Thoracic aorta (tissue), 2 donors: Measurements from ENCODE around the gene SMCHD1. TPM values are rescaled to one million over a fixed set of nuclear protein-coding genes. Genes with fewer than 3 reads are reported as not detected.

ENCODE experiments used
- ATAC-seq: fragments of 150-250 bp; one replicate; pipeline ENCODE4 v1.8.0; 2017; ENCODE audit warnings: low read depth; ENCODE audit not compliant: insufficient number of reproducible peaks, low FRiP score
- DNase-seq: peaks from one replicate; pipeline ENCODE4 v3.0.0-alpha.2; 2020; ENCODE audit warnings: low spot score
- H3K27ac ChIP-seq, 2 donors: fragments of 200-600 bp; sonication (generic); 1 replicate in 1 of 2; 2 replicates in 1 of 2; pipeline ENCODE4 v1.5.1; 2016; ENCODE audit warnings: mild to moderate bottlenecking in 2 of 2, moderate library complexity in 2 of 2
- H3K27me3 ChIP-seq: fragments of 200-600 bp; sonication (generic); replicated peaks from 2 replicates; pipeline ENCODE4 v1.6.0; 2016; ENCODE audit warnings: mild to moderate bottlenecking; ENCODE audit not compliant: insufficient read depth
- H3K36me3 ChIP-seq: fragments of 200-600 bp; sonication (generic); one replicate; pipeline ENCODE4 v1.5.1; 2016
- H3K4me1 ChIP-seq, 2 donors: fragments of 200-600 bp; sonication (generic); 1 replicate in 1 of 2; 2 replicates in 1 of 2; pipeline versions ENCODE4 v1.5.1 to v1.6.0; 2016; ENCODE audit warnings: low read depth in 2 of 2, mild to moderate bottlenecking in 1 of 2; ENCODE audit not compliant: control insufficient read depth in 1 of 2
- H3K4me3 ChIP-seq: fragments of 200-600 bp; sonication (generic); 2 replicates; pipeline ENCODE4 v1.5.1; 2016; ENCODE audit warnings: mild to moderate bottlenecking
- H3K9me3 ChIP-seq: fragments of 200-600 bp; sonication (generic); 2 replicates; pipeline ENCODE4 v1.5.1; 2016
- total RNA-seq, 2 donors: library from RNA; depleted of rRNA; stranded (reverse); fragments of >200 nt; gene quantifications; one replicate each; pipeline versions ENCODE4 v1.1.0 to v1.2.3, GENCODE V29; 2016
- TF ChIP-seq, protein P1 (sequence below): fragments of 200-600 bp; sonication (generic); IDR thresholded peaks from one replicate; pipeline ENCODE4 v1.5.1; 2019; ENCODE audit warnings: antibody characterized with exemption

Gene SMCHD1
- total RNA-seq, 2 donors from 2014 or later: 73.8 to 107 TPM

DNA sequence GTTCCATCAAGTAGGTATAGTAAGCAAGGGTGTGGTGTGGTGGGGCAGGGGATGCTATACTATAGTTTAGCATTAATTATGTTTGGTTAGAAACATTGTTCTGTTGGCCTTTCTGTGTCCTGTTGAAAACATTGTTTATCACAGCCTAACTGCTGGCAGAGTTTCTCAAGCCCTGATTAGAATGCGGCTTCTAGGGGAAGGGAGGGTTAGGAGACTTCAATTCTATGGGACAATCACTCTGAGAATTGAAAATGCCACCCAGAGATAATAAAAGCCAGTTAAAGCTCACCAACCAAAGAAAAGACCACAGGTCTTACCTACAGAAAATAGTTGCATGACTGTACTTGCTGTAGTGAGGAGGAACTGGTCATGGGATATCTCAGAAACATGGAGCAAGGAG lies 19.9 kb upstream of the SMCHD1 start:
- DNase-seq (no peak), ATAC-seq (no peak)
- no peaks in the 10 kb centered on the region for H3K4me1 ChIP-seq
- no peak overlapping the region for H3K4me3 ChIP-seq
- no peaks in the 10 kb centered on the region for H3K27me3 ChIP-seq
- H3K36me3 ChIP-seq: no peaks in the 10 kb centered on the region
- H3K9me3 ChIP-seq: no peaks in the 10 kb centered on the region
- TF ChIP-seq, protein P1, sequence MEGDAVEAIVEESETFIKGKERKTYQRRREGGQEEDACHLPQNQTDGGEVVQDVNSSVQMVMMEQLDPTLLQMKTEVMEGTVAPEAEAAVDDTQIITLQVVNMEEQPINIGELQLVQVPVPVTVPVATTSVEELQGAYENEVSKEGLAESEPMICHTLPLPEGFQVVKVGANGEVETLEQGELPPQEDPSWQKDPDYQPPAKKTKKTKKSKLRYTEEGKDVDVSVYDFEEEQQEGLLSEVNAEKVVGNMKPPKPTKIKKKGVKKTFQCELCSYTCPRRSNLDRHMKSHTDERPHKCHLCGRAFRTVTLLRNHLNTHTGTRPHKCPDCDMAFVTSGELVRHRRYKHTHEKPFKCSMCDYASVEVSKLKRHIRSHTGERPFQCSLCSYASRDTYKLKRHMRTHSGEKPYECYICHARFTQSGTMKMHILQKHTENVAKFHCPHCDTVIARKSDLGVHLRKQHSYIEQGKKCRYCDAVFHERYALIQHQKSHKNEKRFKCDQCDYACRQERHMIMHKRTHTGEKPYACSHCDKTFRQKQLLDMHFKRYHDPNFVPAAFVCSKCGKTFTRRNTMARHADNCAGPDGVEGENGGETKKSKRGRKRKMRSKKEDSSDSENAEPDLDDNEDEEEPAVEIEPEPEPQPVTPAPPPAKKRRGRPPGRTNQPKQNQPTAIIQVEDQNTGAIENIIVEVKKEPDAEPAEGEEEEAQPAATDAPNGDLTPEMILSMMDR: no peak
- H3K27ac ChIP-seq: no peak overlapping the region

DNA sequence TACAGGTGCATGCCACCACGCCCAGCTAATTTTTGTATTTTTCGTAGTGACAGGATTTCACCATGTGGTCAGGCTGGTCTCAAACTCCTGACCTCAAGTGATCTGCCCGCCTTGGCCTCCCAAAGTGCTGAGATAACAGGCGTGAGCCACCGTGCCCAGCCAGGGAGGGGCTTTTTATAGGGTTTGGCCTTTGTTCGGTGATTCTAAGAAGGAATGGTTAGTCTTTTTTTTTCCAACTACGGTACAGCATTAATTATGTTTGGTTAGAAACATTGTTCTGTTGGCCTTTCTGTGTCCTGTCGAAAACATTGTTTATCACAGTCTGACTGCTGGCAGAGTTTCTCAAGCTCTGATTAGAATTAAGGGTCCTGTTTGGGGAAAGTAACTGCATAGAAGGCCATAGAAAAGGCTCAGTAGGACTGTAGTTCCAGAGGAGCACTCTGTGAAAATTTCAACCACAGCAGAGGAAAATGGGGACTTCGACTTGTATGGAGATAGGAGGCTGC lies 19.3 kb upstream of the SMCHD1 start:
- ATAC-seq (no peak), DNase-seq (no peak)
- Histone ChIP-seq H3K9me3 (no peaks in the 10 kb centered on the region), H3K4me1 (no peaks in the 10 kb centered on the region), H3K27ac (peak overlapping the region in 1 of 2 donors; percentile 59), H3K27me3 (no peaks in the 10 kb centered on the region), H3K36me3 (no peaks in the 10 kb centered on the region), H3K4me3 (peak overlapping the region; percentile 13)
- TF ChIP-seq, protein P1: no peak

DNA sequence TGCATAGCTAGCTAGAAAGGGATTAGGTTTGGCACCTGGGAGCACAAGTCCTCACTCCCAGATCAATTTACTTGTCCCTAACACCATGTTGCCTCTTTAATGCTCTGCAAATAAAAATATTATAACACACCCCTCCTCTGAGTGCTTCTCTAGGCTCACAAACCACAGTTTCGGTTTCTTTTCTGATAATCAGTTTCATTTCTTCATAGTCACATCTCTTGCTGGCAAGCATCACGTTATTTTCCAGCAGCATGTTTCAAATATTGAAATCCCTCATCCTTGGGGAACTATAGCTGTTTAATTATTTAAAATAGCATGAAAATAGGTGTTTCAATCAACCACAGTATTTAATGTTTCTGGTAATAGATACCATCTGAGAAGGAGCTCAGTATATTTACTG lies 13.9 kb upstream of the SMCHD1 start:
- Histone ChIP-seq H3K36me3 (no peaks in the 10 kb centered on the region), H3K4me1 (no peaks in the 10 kb centered on the region), H3K9me3 (no peaks in the 10 kb centered on the region), H3K4me3 (peak overlapping the region; percentile 6), H3K27ac (no peak overlapping the region), H3K27me3 (no peaks in the 10 kb centered on the region)
- no peak for DNase-seq
- ATAC-seq: no peak
- TF ChIP-seq, protein P1: no peak

DNA sequence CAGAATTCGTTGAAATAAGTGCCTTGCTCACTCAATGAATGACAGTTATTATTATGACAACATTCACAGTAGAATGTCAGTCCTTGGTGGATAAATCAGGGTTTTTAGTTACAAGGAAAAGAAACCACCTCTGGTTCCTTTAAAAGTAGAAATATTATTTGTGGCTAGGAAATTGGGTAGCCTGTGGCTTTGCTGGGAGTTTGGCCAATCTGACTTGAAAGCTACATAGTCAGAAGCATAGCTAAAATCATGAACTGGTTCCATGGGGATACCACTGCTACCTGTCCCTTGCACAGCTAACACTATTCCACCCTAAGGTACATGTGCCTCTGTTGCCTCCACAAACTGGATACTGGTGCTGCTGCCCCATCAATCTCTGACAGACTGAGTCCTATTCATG lies 12.8 kb upstream of the SMCHD1 start:
- Histone ChIP-seq H3K4me1 (no peaks in the 10 kb centered on the region), H3K27me3 (no peaks in the 10 kb centered on the region), H3K27ac (no peak overlapping the region), H3K9me3 (no peaks in the 10 kb centered on the region), H3K36me3 (no peaks in the 10 kb centered on the region), H3K4me3 (no peak overlapping the region)
- TF ChIP-seq, protein P1: no peak
- DNase-seq (no peak), ATAC-seq (no peak)

DNA sequence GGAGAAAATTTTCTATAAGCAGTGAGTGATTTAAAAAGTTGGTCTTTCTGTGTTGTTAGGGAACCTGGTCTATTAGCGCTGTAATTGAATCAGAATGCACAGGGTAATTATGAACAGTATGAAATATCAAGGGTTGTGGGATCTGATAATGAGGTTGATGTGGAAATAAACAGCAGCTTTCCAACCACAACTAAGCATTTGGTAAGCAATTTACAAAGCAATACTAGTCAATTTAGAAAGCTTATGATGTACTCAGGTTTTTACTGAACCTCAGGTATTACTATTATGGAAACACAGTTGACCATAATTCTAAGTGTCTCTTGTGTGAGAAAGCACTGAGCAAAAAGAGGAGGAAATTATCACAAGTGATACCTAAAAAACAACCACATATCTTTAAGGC lies 11.0 kb upstream of the SMCHD1 start:
- no peaks in the 10 kb centered on the region for H3K36me3 ChIP-seq
- no peaks in the 10 kb centered on the region for H3K9me3 ChIP-seq
- TF ChIP-seq, protein P1: no peak
- H3K27ac ChIP-seq: no peak overlapping the region
- ATAC-seq (no peak), DNase-seq (no peak)
- no peaks in the 10 kb centered on the region for H3K4me1 ChIP-seq
- no peak overlapping the region for H3K4me3 ChIP-seq
- H3K27me3 ChIP-seq: no peaks in the 10 kb centered on the region
